Activated CD8-positive, alpha-beta memory T cell treated with anti-CD3 and anti-CD28 coated beads, Interleukin-2, amount 50 U/mL, for 1 hour (primary cell): ENCODE measurements around the gene RADIL.

ENCODE experiments used
- DNase-seq: peaks from one replicate; pipeline ENCODE4 v3.0.0-alpha.2; 2020; ENCODE audit errors: extremely low read depth

Gene RADIL

DNA sequence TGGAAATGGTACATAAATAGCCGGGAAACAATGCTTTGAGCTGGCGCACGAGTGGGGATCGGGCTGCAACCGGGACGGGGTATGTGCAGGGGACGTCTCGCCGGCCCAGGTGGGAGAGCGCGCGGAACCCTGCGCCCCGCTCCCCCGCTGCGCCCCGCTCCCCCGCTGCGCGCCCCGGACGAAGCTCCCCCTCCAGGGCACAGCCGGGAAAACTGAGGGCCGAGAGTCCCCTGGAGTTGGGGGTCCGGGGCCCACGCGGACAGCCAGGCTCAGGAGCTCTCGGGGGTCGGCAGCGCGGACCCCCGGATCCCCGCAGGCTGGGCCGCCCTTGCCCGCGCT is 514 bp downstream of the RADIL start:
- DNase-seq, result no peak

- no peak for DNase-seq
Measured at GRCh38 chr7:4882169-4883032, 1.1 kb downstream of the RADIL start.

- DNase-seq, result no peak
Measured at GRCh38 chr7:4880218-4880617, 3.3 kb downstream of the RADIL start.

- no peak for DNase-seq
Measured at GRCh38 chr7:4879396-4880081, 4.0 kb downstream of the RADIL start.

GRCh38 chr7:4878336-4879335 is 4.9 kb downstream of the RADIL start:
- DNase-seq, result no peak

DNA sequence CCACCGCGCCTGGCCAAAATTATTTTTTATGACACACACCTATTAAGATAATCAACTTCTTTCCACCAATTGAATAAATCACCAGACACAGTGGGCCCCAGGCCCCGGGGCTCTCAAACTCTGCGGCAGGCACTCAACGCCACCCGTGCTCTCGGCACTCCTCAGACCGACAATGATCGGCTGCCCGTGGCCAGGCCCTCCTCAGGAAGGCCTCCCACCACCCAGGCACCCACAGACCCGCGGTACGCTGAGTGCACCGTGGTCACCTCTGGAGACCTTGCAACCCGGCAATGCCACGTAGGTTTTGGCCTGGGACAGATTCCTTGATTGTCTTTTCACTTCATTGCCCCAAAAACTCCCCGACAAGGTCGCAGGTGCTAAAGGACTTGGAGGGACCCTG is 6.9 kb downstream of the RADIL start:
- DNase-seq, result no peak

DNA sequence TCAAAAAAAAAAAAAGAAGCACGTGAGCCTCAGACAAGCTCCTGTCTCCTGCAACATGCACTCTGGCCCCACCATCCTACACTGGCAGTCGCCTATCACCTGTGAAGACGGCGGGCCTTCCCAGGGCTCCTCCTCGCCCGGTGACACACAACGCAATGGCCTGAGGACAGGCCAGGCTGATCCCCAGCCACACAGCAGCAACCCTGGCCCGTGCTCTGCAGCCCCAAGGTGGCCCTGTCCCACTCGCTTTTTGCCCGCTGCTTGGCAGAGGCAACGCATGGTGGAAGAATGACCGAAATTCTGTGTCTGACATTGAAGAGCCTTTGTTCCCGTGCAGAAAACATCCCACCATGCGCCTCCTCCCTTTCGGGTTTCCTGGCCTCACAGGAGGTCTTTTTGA is 8.1 kb downstream of the RADIL start:
- no peak for DNase-seq

GRCh38 chr7:4873071-4873944 is 10.2 kb downstream of the RADIL start:
- DNase-seq, result no peak

DNA sequence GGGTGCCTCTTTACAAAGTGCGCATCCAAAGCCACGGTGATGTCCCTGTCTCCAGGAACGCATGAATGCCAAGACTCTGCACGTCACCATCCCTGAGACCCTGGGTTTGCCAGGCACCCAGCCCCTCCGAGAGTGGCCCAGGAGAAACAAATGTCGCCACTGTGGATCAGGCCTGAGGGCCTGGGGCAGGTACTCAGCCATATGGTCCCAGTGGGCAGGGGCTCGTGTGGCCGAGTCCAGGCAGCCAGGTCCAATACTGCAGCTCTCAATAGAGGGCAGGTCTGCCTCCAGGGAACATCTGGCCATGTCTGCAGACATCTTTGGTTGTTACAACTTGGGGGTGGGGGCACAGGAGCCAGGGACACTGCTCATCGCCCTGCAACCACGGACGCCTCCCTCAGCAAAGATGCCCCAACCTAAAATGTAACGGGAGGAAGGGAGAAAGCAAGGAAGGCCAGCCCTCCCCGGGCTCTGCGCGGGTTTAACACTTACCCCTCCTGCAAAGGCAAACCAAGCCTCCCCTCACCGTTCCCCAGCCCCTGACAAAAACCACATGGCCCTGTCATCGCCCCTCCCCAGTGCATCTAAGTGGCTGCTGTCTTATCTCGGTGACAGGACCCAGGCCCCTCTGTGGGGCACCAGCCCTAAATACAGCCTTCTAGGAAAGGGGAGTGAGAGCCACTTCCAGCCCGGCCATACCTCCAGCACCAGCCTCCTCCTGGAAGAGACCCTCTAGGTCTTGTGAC is 11.4 kb downstream of the RADIL start:
- DNase-seq, result no peak

DNA sequence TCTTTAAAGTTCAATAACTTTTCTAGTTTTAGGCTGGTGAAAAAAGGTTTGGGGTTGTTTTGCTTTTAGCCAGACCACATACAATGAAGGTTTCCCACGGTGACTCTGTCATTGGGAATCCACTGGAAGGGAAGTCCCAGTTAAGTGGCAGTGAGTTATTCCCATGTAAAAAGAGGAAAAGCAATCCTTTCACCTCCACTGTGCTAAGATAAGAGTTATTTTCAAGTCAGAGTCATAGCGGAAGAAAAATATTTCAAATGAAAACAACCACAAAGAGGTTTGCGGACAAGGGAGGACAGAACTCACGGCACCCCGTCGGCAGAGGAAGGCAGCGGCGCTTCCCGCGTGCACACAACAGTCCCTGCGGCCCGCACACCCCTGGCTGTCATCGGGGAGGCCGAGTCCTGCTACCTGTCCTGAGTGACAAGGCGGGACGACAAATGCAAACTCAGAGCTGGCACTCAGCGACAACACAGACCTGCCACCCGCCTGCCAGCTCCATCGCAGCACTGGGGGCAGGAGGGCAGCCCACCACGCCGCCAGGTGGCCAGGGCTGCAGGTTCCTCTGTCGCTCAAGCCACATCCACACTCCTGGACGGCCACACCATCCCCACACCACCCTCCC is 12.3 kb downstream of the RADIL start:
- no peak for DNase-seq

GRCh38 chr7:4868493-4868892 is 15.0 kb downstream of the RADIL start:
- no peak for DNase-seq

DNA sequence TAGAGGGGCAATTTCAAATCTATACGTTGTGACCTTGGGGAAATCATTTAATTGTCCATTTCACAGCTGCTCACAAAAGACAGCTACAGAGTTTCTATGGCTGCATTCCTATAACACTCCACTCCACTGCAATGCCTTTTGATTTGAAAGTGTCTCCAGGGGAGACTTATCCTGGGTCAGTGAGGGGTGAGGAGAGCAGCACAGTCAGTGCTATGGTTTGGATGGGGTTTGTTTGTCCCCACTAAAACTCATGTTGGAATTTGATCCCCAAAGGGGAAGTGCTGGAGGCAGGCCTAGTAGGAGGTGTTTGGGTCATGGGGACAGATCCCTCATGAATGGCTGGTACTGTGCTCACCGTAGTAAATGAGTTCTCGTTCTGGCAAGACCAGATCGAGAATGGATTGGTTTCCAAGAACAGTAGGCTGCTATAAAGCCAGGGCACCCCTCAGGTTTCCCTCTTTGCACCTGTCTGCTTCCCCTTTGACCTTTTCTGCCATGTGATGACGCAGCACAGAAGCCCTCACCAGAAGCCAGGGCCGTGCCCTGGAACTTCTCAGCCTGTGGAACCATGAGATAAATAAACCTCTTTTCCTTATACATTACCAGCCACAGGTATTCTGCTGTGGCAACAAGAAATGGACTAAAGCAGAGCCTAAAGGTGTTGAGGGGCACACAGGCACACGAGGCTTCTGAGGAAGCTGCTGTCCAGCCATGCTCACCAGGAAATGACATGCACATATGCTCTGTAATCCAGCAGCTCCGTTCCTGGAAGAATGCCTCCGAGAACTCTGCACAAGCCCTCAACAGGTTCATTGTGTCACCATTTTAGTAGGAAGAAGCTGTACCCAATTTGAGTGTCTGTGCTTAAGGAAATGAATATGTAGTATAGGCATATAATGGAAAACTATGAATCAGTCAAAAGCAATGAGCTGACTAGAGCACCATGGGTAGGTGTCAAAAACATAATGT is 16.7 kb downstream of the RADIL start:
- no peak for DNase-seq

DNA sequence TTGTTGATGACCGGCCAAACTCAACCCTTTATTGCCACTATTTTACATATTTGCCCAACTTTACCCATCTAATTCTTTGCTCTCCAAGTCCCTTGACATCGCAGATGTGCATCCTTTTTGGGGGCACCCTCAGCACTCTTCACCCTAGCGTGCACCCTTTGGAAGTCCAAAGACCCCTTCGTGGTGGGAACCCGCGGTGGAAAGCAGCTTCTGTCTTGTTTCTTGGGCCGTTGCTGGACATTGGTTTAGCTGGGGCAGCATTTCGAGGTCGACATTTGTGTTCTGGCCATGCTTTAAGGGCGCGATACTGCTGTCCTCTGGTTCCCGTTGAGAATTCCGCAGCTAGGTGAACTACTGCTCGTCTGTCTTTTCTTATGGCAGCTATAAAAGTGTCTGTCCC is 21.4 kb downstream of the RADIL start:
- DNase-seq, result no peak

DNA sequence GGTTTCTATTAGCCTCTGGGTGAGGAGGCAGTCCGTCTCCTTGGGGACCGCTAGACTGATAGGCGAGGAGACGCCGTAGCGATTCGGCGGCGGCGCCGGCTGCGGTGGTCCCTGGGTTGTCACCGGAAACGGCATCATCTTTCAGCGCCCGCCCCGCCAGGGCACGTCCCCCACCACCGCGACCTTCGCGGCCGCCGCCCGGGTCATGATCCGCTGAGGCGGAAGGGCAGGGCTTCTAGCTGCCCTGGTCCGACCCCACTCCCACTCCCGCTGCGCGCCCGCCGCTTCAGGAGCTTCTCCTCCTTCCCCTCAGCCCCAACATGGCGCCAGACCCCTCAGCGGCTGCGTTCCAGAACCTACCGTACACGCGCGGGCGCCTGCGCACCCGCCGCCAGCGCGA is 21.8 kb downstream of the RADIL start, which contains the start of gene PAPOLB:
Gene PAPOLB, minus strand, starts transcription at position 358 of the 400 bp plus-strand sequence. Its CDS starts 220 bp downstream, at position 138.
- DNase-seq, result no peak

DNA sequence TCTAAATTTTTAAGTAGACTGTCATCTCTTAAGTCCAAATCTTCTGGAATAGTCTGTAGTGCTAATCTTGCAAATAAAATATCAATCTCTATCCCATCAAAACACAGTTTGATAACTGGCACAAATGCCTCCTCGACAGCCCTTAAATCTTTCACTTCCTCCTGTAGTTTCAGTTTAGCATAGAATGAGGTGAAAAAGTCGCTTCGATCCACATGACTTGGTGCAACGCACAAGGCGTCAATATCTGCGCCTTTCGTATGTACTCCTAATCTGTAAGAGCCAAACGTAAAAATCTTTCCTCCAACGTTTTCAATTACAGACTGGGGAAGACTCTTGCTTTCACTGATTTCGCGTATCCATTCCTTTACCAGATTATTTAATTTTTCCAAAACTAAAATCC is 22.3 kb downstream of the RADIL start:
- no peak for DNase-seq

GRCh38 chr7:4857189-4857588 is 26.3 kb downstream of the RADIL start:
- DNase-seq, result no peak

DNA sequence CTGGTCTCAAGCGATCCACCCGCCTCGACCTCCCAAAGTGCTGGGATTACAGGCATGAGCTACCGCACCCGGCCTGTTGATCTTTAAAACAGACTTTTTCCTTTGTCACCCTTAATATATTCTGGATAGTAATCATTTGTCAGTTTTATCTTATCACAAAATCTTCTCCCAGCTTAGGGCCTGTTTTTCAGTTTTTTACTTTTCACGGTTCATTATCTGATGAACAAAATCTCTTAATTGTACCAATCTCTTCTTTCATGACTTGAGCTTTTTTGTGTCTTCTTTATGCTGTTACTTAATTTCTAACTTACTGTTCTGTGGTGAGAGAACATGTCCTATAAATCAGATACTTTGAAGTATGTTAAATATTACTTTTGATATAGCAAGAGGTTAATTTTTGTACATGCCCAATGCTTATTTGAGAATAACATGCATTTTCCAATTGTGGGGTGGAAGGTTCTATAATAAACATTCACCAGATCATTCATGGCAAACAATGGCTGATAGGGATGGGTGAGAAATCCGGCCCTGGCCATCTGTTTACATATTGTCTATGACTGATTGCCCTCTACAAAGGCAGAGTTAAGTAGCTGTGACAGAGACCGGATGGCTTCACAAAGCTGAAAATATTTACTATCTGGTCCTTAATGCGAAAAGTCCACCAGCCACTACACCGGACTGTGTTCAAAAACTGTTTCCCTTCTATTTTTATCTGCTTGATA is 27.0 kb downstream of the RADIL start:
- DNase-seq, result no peak

GRCh38 chr7:4854916-4855315 is 28.6 kb downstream of the RADIL start:
- DNase-seq, result no peak
